KBM-7 (cell line): ENCODE measurements around the gene ZSCAN20.
A peak's percentile ranks its signal among the peaks of the same experiment; 100 is the strongest.

ENCODE experiments used
- DNase-seq: peaks from one replicate; pipeline ENCODE4 v3.0.0-alpha.2; 2015
- in situ Hi-C: fragments of 300-500 bp; cut with MboI; formaldehyde crosslinking; loops from 2 replicates; pipeline ENCODE4 v1.14.3; 2020; ENCODE audit warnings: low sequenced_read_pairs, low pct_unique_long_range_greater_than_20kb, mixed read lengths

The ZSCAN20 gene

GRCh38 chr1:33442141-33442540, 30.3 kb upstream of the ZSCAN20 start:
- DNase-seq, result no peak
- in situ Hi-C loops, result no loop called here

- DNase-seq, result no peak
- in situ Hi-C loops, result no loop called here
Measured at GRCh38 chr1:33443080-33443704, 29.3 kb upstream of the ZSCAN20 start.

GRCh38 chr1:33443705-33444180, 28.7 kb upstream of the ZSCAN20 start:
- in situ Hi-C loops, result no loop called here
- DNase-seq, result no peak

DNA sequence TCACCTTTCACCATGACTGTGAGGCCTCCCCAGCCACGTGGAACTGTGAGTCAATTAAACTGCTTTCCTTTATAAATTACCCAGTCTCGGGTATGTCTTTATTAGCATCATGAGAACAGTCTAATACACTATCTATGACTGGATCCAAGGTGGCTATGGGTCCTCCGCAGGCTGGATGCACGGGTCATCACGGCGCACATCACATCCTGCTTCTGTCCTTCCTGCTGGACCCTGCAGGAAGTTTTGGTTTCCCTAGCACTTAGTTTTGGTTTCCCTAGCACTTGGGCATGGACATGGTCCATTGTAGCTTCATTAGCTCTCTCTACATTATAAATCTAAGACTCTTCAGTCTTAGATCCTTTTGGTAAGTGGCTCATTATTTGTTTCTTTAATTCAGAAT, 27.3 kb upstream of the ZSCAN20 start:
- in situ Hi-C loops, result no loop called here
- DNase-seq, result no peak

DNA sequence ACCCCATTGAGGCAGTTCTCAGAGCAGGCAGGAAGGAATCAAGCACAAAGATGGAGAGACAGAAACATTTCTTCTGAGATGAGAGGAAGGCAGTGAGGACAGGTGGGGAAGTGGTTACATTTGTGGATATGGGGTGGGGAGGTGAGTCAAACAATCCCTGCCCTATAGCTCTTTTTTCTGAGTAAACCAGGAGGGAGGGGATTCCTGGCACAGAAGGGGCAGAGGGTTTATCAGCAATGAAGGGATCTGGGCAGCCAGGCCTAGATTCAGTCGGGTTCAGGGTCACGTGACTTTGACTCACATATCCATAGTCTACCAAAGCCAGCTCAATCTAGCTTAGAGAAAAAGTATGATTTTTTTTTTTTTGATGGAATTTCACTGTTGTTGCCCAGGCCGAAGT, 25.9 kb upstream of the ZSCAN20 start:
- in situ Hi-C loops, result no loop called here
- no peak for DNase-seq

DNA sequence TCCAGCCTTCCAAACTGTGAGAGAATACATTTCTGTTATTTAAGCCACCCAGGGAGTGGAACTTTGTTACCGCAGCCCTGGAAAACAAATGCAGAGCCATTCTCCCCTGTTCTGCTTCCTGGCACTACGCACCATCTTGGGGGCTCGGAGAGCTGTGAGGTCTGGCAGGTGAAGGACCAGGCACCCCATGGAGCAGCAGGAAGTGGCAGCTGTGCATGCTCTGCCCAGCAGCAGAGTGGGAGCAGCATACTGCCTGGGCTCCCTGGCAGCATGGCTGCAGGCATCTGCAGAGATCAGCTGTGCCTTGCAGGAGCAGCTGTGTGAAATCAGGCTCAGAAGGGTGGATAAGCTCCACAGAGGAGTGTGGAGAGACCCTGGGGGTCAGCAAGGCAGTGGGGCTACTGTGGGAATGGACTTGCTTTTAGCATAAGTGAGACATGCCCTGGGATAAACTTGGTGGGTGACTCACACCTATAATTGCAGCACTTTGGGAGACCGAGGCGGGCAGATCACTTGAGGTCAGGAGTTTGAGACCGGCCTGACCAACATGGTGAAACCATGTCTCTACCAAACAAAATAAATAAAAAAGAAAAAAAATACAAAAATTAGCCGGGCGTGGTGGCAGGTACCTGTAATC, 17.7 kb upstream of the ZSCAN20 start:
- in situ Hi-C loops, result loop anchor here (25.0 kb wide), 1 partner anchor 317 kb away; no protein-coding TSS in a partner anchor

DNA sequence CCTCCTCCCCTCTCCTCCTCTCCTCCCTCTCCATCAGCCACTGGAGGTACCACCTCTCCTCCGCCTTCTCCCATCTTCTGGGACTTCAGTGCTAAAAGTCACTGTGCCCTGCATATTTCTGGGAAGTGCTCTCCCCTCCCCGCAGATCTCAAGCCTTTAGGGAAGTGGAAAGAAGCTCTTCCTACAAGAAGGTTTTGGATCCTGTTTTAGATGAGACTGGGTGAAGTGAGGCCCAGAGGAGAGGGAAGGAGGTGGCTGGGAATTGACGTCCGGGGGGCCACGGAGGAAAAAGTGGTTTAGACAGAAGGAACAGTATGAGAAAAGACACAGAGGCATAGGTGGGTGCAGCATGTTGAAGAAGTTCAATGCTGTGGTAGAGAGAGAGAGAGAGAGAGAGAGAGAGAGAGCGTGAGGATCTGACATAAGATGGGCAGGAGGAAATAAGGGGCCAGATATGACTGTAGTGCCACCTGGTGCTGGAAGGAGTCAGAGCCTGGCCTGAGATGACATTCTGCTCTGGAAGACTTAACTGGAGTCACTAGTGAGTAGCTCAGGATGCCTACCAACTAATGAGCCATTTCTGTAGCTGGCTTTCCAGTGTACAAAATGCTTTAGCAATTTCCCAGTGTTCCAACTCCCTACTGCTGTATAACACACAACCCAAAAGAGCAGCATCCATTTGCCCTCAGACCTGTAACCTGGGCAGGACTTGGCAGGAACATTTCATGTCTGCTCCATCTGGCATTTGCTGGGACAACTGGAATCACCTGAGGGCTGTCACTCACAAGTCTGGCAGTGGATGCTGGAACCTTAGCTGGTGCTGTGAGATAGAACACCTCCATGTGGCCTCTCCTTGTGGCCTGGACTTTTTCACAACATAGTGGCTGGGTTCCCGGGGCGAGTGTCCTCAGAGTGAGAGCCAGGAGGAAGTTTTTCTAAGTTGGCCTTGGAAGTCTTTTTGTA, 16.6 kb upstream of the ZSCAN20 start:
- peak; percentile 87 for DNase-seq
- in situ Hi-C loops, result loop anchor here (25.0 kb wide), 1 partner anchor 319 kb away; no protein-coding TSS in a partner anchor

More for the DNA sequence above, 17.7 kb upstream of the ZSCAN20 start:
- DNase-seq, result no peak

DNA sequence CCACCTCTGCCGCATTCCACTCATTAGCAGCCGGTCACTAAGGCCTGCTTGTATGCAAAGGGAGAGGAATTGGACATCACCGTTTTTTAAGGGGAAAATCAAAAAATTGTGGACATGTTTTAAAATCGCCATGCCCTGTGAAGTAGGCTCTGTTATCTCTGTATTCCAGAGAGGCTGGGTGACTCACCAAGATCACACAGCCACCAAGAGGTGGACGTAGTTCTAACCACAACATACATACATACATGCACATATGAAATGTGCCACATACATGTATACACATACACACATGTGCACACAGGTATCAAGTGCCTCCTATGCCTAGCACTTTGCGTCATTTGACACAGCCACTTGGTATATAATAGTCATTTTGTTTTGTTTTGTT, 16.0 kb upstream of the ZSCAN20 start:
- in situ Hi-C loops, result loop anchor here (25.0 kb wide), 1 partner anchor 319 kb away; no protein-coding TSS in a partner anchor
- no peak for DNase-seq

GRCh38 chr1:33459691-33460090, 12.8 kb upstream of the ZSCAN20 start:
- DNase-seq, result no peak
- in situ Hi-C loops, result loop anchor here (25.0 kb wide), 1 partner anchor 322 kb away; no protein-coding TSS in a partner anchor

GRCh38 chr1:33460144-33460543, 12.3 kb upstream of the ZSCAN20 start:
- DNase-seq, result no peak
- in situ Hi-C loops, result loop anchor here (25.0 kb wide), 1 partner anchor 323 kb away; no protein-coding TSS in a partner anchor

- in situ Hi-C loops, result loop anchor here (25.0 kb wide), 1 partner anchor 324 kb away; no protein-coding TSS in a partner anchor
- DNase-seq, result peak; percentile 55
Measured at GRCh38 chr1:33460947-33461629, 11.4 kb upstream of the ZSCAN20 start.

GRCh38 chr1:33462405-33463164, 9.9 kb upstream of the ZSCAN20 start:
- in situ Hi-C loops, result loop anchor here (25.0 kb wide), 1 partner anchor 325 kb away; no protein-coding TSS in a partner anchor
- DNase-seq, result no peak

DNA sequence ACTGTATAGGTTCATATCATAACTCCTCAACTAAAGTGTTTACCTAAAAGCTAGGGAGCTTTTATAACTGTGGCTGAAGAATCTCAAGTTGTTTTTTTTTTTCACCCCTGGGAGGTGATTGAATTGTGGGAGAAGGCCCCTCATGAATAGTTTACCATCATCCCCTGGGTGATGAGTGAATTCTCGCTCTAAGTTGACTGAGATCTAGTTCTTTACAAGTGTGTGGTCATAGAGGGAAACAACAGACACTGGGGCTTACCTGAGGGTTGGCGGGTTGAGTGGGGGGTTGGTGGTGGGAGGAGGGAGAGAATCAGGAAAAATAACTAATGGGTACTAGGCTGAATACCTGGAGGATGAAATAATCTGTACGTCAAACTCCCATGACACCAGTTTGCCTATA, 7.9 kb upstream of the ZSCAN20 start:
- in situ Hi-C loops, result loop anchor here (25.0 kb wide), 1 partner anchor 327 kb away; no protein-coding TSS in a partner anchor
- no peak for DNase-seq

GRCh38 chr1:33465316-33465715, 7.1 kb upstream of the ZSCAN20 start:
- no peak for DNase-seq
- in situ Hi-C loops, result loop anchor here (25.0 kb wide), 1 partner anchor 328 kb away; no protein-coding TSS in a partner anchor

- DNase-seq, result no peak
- in situ Hi-C loops, result loop anchor here (25.0 kb wide), 1 partner anchor 329 kb away; no protein-coding TSS in a partner anchor
Measured at GRCh38 chr1:33466159-33466558, 6.3 kb upstream of the ZSCAN20 start.

DNA sequence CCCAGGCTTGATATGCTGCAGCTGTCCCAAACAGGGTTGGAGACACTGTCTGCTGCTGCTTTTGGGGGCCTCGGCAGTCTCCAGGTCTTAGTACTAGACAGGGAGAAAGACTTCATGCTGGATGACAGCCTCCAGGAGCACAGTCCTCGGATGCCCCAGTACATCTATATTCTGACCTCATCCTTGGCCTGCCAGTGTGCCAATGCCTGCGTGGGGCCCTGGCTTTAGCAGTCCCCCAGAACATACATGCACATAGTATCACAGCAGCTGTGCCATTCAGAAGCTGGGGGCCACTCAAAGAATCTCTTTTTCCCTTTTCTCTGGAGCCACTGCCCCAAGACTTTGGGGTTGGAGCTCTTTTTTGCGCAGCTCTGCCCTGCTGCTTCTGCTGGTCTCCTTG, 4.4 kb upstream of the ZSCAN20 start:
- in situ Hi-C loops, result loop anchor here (25.0 kb wide), 1 partner anchor 331 kb away; no protein-coding TSS in a partner anchor
- no peak for DNase-seq

DNA sequence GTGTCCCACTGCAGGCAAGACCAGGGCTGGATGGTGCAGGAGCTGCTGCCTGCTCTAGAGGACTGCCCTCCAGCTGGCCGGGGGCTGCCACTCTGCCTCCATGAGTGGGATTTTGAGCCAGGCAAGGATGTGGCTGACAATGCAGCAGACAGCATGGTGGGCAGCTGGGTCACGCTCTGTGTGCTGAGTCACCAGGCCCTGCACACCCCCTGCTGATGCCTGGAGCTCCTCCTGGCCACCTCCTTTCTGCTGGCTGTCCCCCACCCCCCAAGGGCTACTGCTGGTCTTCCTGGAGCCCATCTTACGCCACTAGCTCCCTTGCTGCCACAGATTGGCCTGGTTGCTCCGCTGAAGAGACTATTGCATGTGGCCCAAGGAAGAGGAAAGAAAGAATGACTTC, 3.9 kb upstream of the ZSCAN20 start:
- in situ Hi-C loops, result loop anchor here (25.0 kb wide), 1 partner anchor 331 kb away; no protein-coding TSS in a partner anchor
- no peak for DNase-seq

GRCh38 chr1:33468967-33469366, 3.5 kb upstream of the ZSCAN20 start:
- in situ Hi-C loops, result loop anchor here (25.0 kb wide), 1 partner anchor 332 kb away; no protein-coding TSS in a partner anchor

More at GRCh38 chr1:33468967-33469366, 3.5 kb upstream of the ZSCAN20 start:
- DNase-seq, result no peak
